ENCODE results near the gene PRKCE.

PRKCE gene

GRCh38 chr2:45891719-45892424 lies 240.4 kb downstream of the PRKCE start:
- no peak for DNase-seq

- DNase-seq, result no peak
These were observed 240.9 kb downstream of the PRKCE start for GRCh38 chr2:45892425-45892745.

- DNase-seq, result peak; percentile 37
These were observed 241.3 kb downstream of the PRKCE start for GRCh38 chr2:45892757-45893156.

- DNase-seq, result no peak
These were observed 242.7 kb downstream of the PRKCE start for GRCh38 chr2:45894211-45894610.

DNA sequence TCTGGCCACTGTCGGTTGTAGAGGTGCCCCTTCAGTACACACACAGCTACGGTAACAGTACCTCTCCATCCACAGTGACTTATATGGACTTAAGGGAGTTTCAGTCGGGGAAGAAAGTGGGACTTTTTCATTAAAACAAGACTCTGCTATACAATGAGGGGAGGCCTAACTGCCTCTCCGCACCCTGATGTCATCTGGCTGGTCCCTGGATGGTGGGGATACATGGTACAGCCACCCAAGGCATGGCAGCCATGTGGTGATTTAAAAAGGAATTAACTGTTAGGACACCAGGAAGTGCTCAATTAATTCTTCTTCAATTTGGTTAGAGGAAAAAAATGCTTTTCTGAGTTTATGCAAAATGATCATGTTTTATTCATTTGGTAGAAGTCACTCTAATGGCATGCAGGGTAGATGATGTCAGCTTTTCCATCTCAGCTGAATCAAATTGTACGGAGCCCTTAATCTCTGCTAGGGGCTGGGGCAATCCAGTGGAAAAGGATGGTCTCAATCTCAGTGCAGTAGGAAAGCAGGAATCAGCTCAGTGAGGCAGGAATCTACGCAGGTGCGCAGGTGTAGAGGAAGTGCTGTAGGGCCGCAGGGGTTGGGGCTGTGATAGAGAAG lies 243.9 kb downstream of the PRKCE start:
- DNase-seq, result peak; percentile 84

GRCh38 chr2:45896311-45896710 lies 244.8 kb downstream of the PRKCE start:
- DNase-seq, result no peak

DNA sequence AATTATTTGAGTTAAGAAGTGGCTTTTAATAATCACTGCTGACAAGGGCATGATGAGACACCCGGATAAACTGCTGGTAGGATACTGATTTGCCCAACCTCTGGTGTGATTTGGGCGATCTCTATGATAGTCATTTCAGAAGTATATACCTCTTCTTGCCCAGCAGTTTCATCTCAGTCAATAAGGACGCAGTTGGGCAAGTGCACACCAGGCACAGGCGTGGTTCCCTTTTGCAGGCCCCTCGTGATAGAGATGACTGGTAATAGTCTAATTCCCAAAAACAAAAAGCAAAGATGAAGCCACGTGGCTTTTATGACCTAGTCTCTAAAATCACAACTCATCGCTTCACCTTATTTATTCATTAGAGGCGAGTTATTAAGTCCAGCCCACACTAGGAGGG lies 246.4 kb downstream of the PRKCE start:
- no peak for DNase-seq

- no peak for DNase-seq
These were observed 247.3 kb downstream of the PRKCE start for GRCh38 chr2:45898819-45899218.

GRCh38 chr2:45899926-45900325 lies 248.5 kb downstream of the PRKCE start:
- DNase-seq, result no peak

- DNase-seq, result no peak
These were observed 250.1 kb downstream of the PRKCE start for GRCh38 chr2:45901468-45902032.

GRCh38 chr2:45902380-45902779 lies 250.9 kb downstream of the PRKCE start:
- no peak for DNase-seq

GRCh38 chr2:45902781-45903375 lies 251.4 kb downstream of the PRKCE start:
- DNase-seq, result no peak

- no peak for DNase-seq
These were observed 252.9 kb downstream of the PRKCE start for GRCh38 chr2:45904267-45904945.

DNA sequence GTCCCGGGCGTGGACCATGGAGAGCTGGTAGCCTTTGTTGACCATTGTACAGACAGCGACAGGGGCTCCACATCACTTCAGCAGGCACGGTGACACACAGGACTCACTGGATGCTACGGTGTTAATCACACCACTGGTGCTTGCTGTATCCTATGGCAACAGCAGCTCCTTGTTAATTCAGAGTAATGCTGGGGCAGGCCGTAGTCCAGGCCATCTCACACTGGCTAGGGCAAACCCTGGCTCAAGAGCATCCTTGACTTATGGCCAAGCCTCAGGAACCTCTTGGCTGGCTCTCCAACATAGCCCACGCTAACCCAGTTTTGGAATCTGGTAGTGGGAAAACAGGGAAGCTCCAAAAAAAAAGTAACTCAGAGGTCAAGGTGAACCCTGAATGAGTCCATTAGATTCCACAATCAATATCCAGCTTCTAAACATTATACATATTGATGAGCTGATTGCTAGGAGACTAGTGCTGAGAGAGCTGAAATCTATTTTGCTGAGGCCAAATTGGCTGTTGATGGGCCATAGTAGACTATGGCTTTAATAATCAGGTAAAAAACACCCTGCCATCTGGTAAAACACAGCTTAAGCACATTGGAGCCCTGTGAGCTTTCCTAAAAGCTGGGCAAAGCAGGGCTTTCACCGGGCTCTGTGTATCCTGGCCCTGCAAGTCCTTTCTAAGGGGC lies 253.6 kb downstream of the PRKCE start:
- DNase-seq, result no peak

DNA sequence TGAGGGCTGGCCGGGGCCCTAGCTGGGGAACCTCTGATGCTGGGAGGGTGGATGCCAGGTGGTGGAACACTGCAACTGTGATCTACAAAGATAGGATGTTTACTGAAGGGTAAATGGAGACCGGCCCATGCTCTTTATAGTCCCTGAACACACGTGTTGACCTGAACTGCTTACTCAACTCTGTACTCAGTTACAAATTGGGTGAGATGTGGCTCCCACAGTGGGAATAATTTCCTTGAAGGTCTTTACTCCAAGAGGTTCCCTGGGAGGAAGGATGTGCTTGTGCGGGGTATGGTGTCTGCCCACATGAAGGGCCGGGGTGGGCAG lies 254.1 kb downstream of the PRKCE start:
- DNase-seq, result no peak

GRCh38 chr2:45907592-45907991 lies 256.1 kb downstream of the PRKCE start:
- no peak for DNase-seq

DNA sequence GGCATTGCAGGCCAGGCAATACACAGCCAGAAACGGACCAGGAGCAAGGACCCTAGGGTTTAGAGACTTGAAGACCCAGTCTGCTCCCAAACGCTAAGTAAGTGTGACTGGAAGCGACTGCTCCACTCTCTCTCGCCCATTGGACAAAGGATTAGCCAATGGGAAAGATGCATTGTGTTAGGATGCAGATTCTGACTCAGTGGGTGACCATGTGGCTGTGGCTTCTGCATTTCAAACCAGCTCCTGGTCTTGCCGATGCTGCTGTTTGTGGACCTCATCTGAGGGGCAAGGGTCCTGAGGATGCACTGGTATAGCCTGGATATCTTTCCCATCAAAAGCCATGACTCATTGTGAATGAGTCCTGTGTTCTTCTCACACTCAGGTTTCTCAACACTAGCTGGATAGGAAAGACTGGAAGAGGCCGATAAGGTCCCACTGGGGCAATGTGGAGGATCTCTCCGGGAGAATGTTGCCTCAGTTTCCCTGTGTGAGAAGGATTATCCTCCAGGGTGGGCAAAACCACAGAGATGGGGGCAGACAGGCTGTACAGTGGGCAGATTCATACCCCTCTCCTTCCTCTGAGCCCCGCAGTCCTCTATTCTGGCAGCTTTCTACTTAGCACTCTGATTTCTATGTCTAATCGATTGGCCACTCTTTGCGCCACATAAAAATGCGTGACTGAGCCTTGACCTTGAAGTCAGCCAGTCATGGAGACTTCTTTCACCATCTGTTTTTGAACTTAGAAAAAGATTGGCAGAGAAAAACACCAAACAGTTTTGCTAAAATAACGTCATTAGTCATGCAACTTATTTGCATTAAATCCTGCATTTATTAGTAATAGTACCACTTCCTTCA lies 257.1 kb downstream of the PRKCE start:
- DNase-seq, result no peak

- DNase-seq, result no peak
These were observed 257.7 kb downstream of the PRKCE start for GRCh38 chr2:45909171-45909565.

- no peak for DNase-seq
These were observed 258.3 kb downstream of the PRKCE start for GRCh38 chr2:45909677-45910191.

DNA sequence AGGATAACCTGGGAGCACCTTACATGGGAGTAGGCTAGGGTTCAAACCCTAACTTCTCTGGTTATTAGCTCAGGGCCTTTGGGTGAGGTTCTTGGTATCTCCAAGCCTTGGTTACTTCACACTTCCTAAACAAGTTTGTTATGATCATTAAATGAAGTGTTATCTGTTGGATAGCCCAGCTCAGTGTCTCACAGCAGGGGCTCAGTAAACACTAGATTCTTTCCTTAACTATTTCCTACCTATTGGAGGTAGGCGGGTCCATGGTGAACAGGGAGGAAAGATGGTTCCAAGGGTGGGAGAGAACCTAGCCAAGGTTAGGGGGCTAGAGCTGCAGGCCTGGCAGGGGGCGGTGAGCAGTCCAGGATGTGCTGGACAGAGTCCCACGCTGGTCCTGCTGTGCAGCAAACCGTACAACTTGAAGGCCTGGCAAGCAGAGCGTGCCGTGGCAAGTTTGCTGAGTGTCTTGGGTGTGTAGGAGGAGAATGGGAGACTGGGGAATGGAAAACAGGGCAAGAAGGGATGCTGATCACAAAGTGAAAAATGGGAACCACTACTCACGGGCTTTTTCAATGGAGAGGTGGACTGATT lies 259.1 kb downstream of the PRKCE start:
- no peak for DNase-seq

- no peak for DNase-seq
These were observed 260.1 kb downstream of the PRKCE start for GRCh38 chr2:45911538-45911937.

All from fibroblast of skin of back (primary cell).